Osteoblast (primary cell): ENCODE measurements around the gene ADD2. TPM values are rescaled to one million over a fixed set of nuclear protein-coding genes. Genes with fewer than 3 reads are reported as not detected.

Experiments
- DNase-seq: peaks from one replicate; pipeline ENCODE4 v3.0.0; 2011; ENCODE audit warnings: low spot score, mixed read lengths; ENCODE audit not compliant: insufficient read length; ENCODE audit errors: missing footprints
- H2AFZ ChIP-seq: 2 replicates; pipeline ENCODE4 v1.6.0; 2011; ENCODE audit warnings: mild to moderate bottlenecking, low read length
- H3K27ac ChIP-seq: 2 replicates; pipeline ENCODE4 v1.5.1; 2011; ENCODE audit warnings: mild to moderate bottlenecking, low read depth, low read length, moderate library complexity
- H3K27me3 ChIP-seq: 2 replicates; pipeline ENCODE4 v1.6.0; 2012; ENCODE audit warnings: mild to moderate bottlenecking, control low read depth, inconsistent platforms, low read length, moderate library complexity; ENCODE audit not compliant: insufficient read depth
- H3K36me3 ChIP-seq: 2 replicates; pipeline ENCODE4 v1.5.1; 2011; ENCODE audit warnings: mild to moderate bottlenecking, low read length, control low read depth, moderate library complexity; ENCODE audit not compliant: insufficient read depth
- H3K4me1 ChIP-seq: 2 replicates; pipeline ENCODE4 v1.5.1; 2011; ENCODE audit warnings: mild to moderate bottlenecking, low read length, control low read depth, moderate library complexity; ENCODE audit not compliant: insufficient read depth
- H3K4me2 ChIP-seq: 2 replicates; pipeline ENCODE4 v1.6.0; 2011; ENCODE audit warnings: mild to moderate bottlenecking, low read length; ENCODE audit not compliant: insufficient read depth
- H3K4me3 ChIP-seq: fragments of 200-600 bp; sonication (generic); 3 replicates; pipeline ENCODE4 v1.5.1; 2012; ENCODE audit warnings: mild to moderate bottlenecking, low read length, inconsistent platforms; ENCODE audit not compliant: insufficient read depth
- H3K79me2 ChIP-seq: 2 replicates; pipeline ENCODE4 v1.6.0; 2012; ENCODE audit warnings: mild to moderate bottlenecking, low read length, control low read depth, inconsistent platforms; ENCODE audit not compliant: insufficient read depth
- H3K9me3 ChIP-seq: 2 replicates; pipeline ENCODE4 v1.5.1; 2011; ENCODE audit warnings: low read depth, low read length, control low read depth
- H4K20me1 ChIP-seq: 2 replicates; pipeline ENCODE4 v1.6.0; 2012; ENCODE audit warnings: mild to moderate bottlenecking, low read length, control low read depth; ENCODE audit not compliant: insufficient read depth
- total RNA-seq: library from RNA; depleted of rRNA; stranded (reverse); fragments of >200 nt; gene quantifications from 2 replicates; pipeline ENCODE4 v1.2.3, GENCODE V29; 2012
- TF ChIP-seq, protein P1 (sequence below): IDR thresholded peaks from 2 replicates; pipeline ENCODE4 v1.5.1; 2011; ENCODE audit warnings: mild to moderate bottlenecking, low read depth, low read length, moderate library complexity; ENCODE audit errors: extremely low read depth

Gene ADD2
- total RNA-seq, 1 donor, result not detected

DNA sequence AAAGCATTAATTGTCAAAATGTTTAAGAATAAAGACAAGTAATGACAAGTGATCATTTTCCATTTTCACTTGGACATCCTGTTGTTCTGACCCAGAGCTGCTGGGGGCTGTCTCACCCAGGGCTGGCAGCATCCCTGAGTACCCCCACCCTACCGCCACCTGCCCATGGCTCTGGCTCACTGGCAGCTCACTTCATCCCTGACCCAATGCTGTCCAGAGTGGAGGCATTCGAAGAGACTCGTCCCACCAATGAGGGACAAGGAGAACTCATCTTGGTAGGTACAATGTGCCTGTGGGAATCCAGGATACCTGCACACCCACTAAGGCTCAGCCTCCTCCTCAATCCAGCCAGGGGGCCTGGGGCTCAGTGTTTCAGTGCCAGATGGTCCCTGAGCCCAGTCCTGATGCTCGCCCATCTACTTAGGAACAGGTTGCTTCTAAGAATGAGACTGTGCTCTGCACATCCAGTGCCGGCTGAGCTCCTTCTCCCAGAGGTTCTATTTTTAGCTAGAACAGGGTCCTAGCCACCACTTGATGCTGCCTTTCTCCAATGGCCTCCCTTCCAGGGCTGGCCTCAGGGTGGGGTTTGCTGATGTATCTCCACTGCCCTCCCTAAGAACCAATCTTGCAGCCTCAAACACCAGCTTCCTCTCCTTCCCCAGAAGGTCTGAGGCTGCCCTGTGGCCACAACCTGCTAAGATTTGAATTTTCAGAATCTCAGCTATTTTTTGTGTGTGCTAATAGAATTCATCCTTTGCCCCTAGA lies 53.7 kb downstream of the ADD2 start:
- Histone ChIP-seq H3K4me1 (no peaks in the 10 kb centered on the region), H3K79me2 (no peaks in the 10 kb centered on the region), H3K36me3 (no peaks in the 10 kb centered on the region), H2AFZ (no peak overlapping the region), H3K27ac (no peak overlapping the region), H4K20me1 (no peaks in the 10 kb centered on the region), H3K27me3 (peaks cover 6% of the 10 kb centered on the region), H3K9me3 (no peaks in the 10 kb centered on the region), H3K4me2 (no peak overlapping the region), H3K4me3 (no peak overlapping the region)
- DNase-seq, result no peak
- TF ChIP-seq, protein P1, sequence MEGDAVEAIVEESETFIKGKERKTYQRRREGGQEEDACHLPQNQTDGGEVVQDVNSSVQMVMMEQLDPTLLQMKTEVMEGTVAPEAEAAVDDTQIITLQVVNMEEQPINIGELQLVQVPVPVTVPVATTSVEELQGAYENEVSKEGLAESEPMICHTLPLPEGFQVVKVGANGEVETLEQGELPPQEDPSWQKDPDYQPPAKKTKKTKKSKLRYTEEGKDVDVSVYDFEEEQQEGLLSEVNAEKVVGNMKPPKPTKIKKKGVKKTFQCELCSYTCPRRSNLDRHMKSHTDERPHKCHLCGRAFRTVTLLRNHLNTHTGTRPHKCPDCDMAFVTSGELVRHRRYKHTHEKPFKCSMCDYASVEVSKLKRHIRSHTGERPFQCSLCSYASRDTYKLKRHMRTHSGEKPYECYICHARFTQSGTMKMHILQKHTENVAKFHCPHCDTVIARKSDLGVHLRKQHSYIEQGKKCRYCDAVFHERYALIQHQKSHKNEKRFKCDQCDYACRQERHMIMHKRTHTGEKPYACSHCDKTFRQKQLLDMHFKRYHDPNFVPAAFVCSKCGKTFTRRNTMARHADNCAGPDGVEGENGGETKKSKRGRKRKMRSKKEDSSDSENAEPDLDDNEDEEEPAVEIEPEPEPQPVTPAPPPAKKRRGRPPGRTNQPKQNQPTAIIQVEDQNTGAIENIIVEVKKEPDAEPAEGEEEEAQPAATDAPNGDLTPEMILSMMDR, result no peak

- peaks cover 6% of the 10 kb centered on the region for H3K27me3 ChIP-seq
- H2AFZ ChIP-seq, result no peak overlapping the region
- H3K9me3 ChIP-seq, result no peaks in the 10 kb centered on the region
- no peak overlapping the region for H3K27ac ChIP-seq
- H3K79me2 ChIP-seq, result no peaks in the 10 kb centered on the region
- H3K4me2 ChIP-seq, result no peak overlapping the region
- DNase-seq, result no peak
- no peaks in the 10 kb centered on the region for H3K4me1 ChIP-seq
- H3K4me3 ChIP-seq, result no peak overlapping the region
- no peaks in the 10 kb centered on the region for H3K36me3 ChIP-seq
- no peaks in the 10 kb centered on the region for H4K20me1 ChIP-seq
- TF ChIP-seq, protein P1, result no peak
Measured at GRCh38 chr2:70712916-70713315, 55.1 kb downstream of the ADD2 start.

GRCh38 chr2:70711191-70711590 lies 56.8 kb downstream of the ADD2 start:
- Histone ChIP-seq H3K27me3 (peaks cover 4% of the 10 kb centered on the region), H3K4me1 (no peaks in the 10 kb centered on the region), H3K9me3 (no peaks in the 10 kb centered on the region), H2AFZ (no peak overlapping the region), H3K27ac (no peak overlapping the region), H3K4me2 (no peak overlapping the region), H3K36me3 (no peaks in the 10 kb centered on the region), H3K79me2 (no peaks in the 10 kb centered on the region), H3K4me3 (no peak overlapping the region), H4K20me1 (no peaks in the 10 kb centered on the region)
- TF ChIP-seq, protein P1, result no peak
- no peak for DNase-seq

GRCh38 chr2:70710038-70710690 lies 57.8 kb downstream of the ADD2 start:
- H3K79me2 ChIP-seq, result no peaks in the 10 kb centered on the region
- H3K36me3 ChIP-seq, result no peaks in the 10 kb centered on the region
- no peak overlapping the region for H3K4me3 ChIP-seq
- no peaks in the 10 kb centered on the region for H3K4me1 ChIP-seq
- H2AFZ ChIP-seq, result no peak overlapping the region
- TF ChIP-seq, protein P1, result no peak
- no peaks in the 10 kb centered on the region for H4K20me1 ChIP-seq
- H3K9me3 ChIP-seq, result no peaks in the 10 kb centered on the region
- H3K27ac ChIP-seq, result no peak overlapping the region
- peaks cover under 1% of the 10 kb centered on the region for H3K27me3 ChIP-seq
- H3K4me2 ChIP-seq, result no peak overlapping the region
- peak; percentile 82 for DNase-seq
